ENCODE data around the gene FAM204A. TPM values are rescaled to one million over a fixed set of nuclear protein-coding genes. Genes with fewer than 3 reads are reported as not detected.
A peak's percentile ranks its signal among the peaks of the same experiment; 100 is the strongest.

FAM204A gene
- total RNA-seq, 4 donors from 2014 or later, result 58.6 to 78.7 (median 69.3) TPM

DNA sequence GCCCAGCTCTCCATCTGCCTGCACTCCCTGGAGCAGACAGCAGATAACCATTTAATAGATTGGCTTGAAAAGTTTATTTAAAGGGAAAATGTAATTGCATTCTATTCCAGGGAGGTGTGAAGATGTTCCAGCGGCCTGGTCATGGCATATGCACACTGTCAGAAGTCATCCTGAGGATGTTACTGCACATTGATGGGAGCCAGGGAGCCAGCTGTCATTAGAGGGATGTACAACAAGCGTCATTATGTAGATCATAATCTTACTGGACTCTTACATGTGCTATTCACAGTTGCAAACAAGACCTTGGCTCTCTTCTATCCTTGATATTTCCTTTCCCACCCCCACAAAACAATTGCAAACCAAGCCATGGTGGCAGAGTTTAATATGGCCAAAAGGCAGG lies 65.4 kb downstream of the FAM204A start:
- Histone ChIP-seq H3K36me3 (no peaks in the 10 kb centered on the region), H3K4me1 (peaks cover 0 to 8% (median 5%) of the 10 kb centered on the region in 4 donors), H3K27ac (replicated peaks in 1 of 4) (no peak overlapping the region), H3K4me3 (no peak overlapping the region), H3K27me3 (no peaks in the 10 kb centered on the region), H3K9me3 (peaks cover 0 to 13% (median 10%) of the 10 kb centered on the region in 4 donors)
- TF ChIP-seq, protein P1, sequence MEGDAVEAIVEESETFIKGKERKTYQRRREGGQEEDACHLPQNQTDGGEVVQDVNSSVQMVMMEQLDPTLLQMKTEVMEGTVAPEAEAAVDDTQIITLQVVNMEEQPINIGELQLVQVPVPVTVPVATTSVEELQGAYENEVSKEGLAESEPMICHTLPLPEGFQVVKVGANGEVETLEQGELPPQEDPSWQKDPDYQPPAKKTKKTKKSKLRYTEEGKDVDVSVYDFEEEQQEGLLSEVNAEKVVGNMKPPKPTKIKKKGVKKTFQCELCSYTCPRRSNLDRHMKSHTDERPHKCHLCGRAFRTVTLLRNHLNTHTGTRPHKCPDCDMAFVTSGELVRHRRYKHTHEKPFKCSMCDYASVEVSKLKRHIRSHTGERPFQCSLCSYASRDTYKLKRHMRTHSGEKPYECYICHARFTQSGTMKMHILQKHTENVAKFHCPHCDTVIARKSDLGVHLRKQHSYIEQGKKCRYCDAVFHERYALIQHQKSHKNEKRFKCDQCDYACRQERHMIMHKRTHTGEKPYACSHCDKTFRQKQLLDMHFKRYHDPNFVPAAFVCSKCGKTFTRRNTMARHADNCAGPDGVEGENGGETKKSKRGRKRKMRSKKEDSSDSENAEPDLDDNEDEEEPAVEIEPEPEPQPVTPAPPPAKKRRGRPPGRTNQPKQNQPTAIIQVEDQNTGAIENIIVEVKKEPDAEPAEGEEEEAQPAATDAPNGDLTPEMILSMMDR (IDR thresholded peaks at IDR 0.05), result no peak
- TF ChIP-seq EP300 (IDR thresholded peaks at IDR 0.05) (no peak), POLR2AphosphoS5 (IDR thresholded peaks at IDR 0.05) (no peak), POLR2A (IDR thresholded peaks at IDR 0.05; ENCODE audit: low read depth) (no peak)
- 64% methylated on average over 2 of the region's 2 CpGs for WGBS
- DNase-seq (ENCODE audit: extremely low spot score), result no peak
- intact Hi-C loops (cut with DNase I), result no loop called here

DNA sequence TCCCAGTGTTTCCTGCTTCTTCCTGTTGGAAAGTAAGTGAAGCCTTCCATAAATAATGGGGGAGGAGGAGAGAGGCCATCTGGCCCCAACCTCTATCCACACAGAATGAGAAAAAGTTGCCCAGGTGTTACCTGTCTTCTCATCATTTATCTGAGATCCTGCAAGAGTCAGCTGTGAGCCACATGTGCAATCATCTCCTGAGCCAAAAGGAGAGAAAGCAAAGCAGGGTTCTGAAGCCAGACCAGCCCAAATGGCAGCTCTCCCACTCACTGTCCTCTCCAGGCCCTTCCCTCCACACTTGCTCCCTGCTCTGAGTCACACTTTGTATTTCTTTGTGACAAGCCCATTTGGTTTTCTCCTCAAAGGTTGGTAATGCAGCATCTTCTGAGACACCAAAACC lies 65.9 kb downstream of the FAM204A start:
- H3K27me3 ChIP-seq, result no peaks in the 10 kb centered on the region
- intact Hi-C loops (cut with DNase I), result no loop called here
- TF ChIP-seq EP300 (IDR thresholded peaks at IDR 0.05), result no peak
- peak in 1 of 2 donors; percentile 6 for TF ChIP-seq POLR2AphosphoS5 (IDR thresholded peaks at IDR 0.05)
- H3K4me1 ChIP-seq, result peaks cover 0 to 13% (median 10%) of the 10 kb centered on the region in 4 donors
- H3K27ac ChIP-seq (replicated peaks in 1 of 4), result no peak overlapping the region
- H3K9me3 ChIP-seq, result peaks cover 0 to 13% (median 10%) of the 10 kb centered on the region in 4 donors
- no peak for DNase-seq (ENCODE audit: extremely low spot score)
- H3K4me3 ChIP-seq, result no peak overlapping the region
- no peaks in the 10 kb centered on the region for H3K36me3 ChIP-seq

DNA sequence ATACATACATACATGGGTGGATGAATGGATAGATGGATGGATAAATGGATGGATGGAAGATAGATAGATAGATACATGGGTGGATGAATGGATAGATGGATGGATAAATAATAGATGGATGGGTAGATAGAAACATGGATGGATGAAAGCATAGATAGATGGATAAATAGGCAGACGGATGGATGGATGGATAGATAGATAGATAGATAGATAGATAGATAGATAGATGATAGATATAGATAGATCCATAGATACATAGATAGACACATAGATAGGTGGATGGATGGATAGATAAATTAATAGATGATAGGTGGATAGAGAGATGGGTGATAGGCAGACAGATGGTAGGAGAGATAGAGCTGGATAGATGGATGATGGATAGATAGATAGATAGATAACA lies 68.5 kb downstream of the FAM204A start:
- H3K4me3 ChIP-seq, result no peak overlapping the region
- H3K9me3 ChIP-seq, result peaks cover 0 to 13% (median 10%) of the 10 kb centered on the region in 4 donors
- TF ChIP-seq POLR2AphosphoS5 (IDR thresholded peaks at IDR 0.05) (no peak), POLR2A (IDR thresholded peaks at IDR 0.05; ENCODE audit: low read depth) (no peak), EP300 (IDR thresholded peaks at IDR 0.05) (no peak)
- TF ChIP-seq, protein P1 (IDR thresholded peaks at IDR 0.05), result no peak
- H3K27ac ChIP-seq (replicated peaks in 1 of 4), result no peak overlapping the region
- no peak for DNase-seq (ENCODE audit: extremely low spot score)
- no peaks in the 10 kb centered on the region for H3K27me3 ChIP-seq
- intact Hi-C loops (cut with DNase I), result no loop called here
- H3K4me1 ChIP-seq, result peaks cover 0 to 15% (median 11%) of the 10 kb centered on the region in 4 donors
- 84% methylated on average over 1 of the region's 1 CpG for WGBS
- H3K36me3 ChIP-seq, result no peaks in the 10 kb centered on the region

DNA sequence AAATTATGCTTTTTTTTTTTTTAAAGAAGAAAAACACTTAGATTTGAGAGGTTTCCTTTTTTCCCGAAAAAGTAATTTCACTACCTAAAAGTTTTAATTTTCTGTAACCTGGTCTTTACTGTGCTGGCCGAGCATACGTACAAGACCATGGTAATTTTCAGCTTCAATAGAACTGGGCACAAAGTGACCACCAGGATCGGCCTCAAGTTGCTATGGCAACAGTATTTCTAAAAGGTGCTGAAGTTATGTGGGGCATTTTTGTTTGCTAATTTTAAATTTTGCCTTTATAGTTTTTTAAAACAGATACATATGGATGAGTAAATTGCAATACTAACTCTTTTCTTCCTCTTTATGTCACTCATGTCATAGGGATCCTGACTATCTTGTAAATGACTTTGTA lies 69.4 kb downstream of the FAM204A start:
- WGBS, result 78% methylated on average over 4 of the region's 4 CpGs

DNA sequence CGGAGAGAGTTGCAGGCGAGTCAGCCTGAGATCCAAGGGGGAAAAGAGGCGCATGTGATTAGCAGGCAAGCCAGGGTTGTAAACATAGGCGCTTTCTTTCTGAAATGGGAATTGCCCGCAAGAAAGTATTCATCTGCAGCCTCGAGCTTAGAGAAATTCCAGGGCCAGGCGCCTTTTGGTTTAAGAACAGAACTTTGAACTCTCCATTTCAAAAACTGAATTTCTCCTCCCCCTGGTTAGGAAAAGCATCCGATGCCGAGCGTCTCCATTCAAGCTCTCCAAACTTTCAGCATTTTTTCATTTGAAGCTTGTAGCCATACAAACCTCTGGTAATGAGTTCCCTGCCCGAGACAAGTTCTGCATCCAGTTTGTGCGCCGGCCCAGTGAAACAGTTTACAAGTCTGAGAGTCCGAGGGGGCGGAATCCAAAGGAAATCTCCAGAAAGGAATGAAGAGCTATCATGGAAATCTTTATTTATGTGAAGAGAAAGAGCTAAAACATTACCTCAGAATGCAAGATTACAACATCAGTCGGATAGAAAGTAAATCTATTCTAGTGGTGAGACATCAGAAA lies 69.9 kb downstream of the FAM204A start:
- Histone ChIP-seq H3K27ac (replicated peaks in 1 of 4) (peak overlapping the region; percentile 28 to 49 (median 42)), H3K4me1 (peaks cover 0 to 15% (median 11%) of the 10 kb centered on the region in 4 donors), H3K36me3 (no peaks in the 10 kb centered on the region), H3K4me3 (peak overlapping the region; percentile 26 to 40 (median 36)), H3K9me3 (no peaks in the 10 kb centered on the region), H3K27me3 (no peaks in the 10 kb centered on the region)
- intact Hi-C loops (cut with DNase I), result no loop called here
- TF ChIP-seq POLR2A (IDR thresholded peaks at IDR 0.05; ENCODE audit: low read depth) (no peak), POLR2AphosphoS5 (IDR thresholded peaks at IDR 0.05) (no peak), EP300 (IDR thresholded peaks at IDR 0.05) (no peak)
- TF ChIP-seq, protein P1 (IDR thresholded peaks at IDR 0.05), result no peak
- DNase-seq (ENCODE audit: extremely low spot score), result no peak
- 15% methylated on average over 16 of the region's 16 CpGs for WGBS

More for the DNA sequence above, 69.4 kb downstream of the FAM204A start:
- peaks cover 0 to 15% (median 11%) of the 10 kb centered on the region in 4 donors for H3K4me1 ChIP-seq
- intact Hi-C loops (cut with DNase I), result no loop called here
- peak overlapping the region in 3 of 4 donors; percentile 15 to 42 (median 42) for H3K27ac ChIP-seq (replicated peaks in 1 of 4)
- TF ChIP-seq, protein P1 (IDR thresholded peaks at IDR 0.05), result no peak
- TF ChIP-seq POLR2AphosphoS5 (IDR thresholded peaks at IDR 0.05), result no peak
- H3K9me3 ChIP-seq, result peaks cover 0 to 5% (median 3%) of the 10 kb centered on the region in 4 donors
- no peaks in the 10 kb centered on the region for H3K27me3 ChIP-seq
- DNase-seq (ENCODE audit: extremely low spot score), result no peak
- H3K4me3 ChIP-seq, result peak overlapping the region in 1 of 4 donors; percentile 33
- no peaks in the 10 kb centered on the region for H3K36me3 ChIP-seq
